HG03442 (cell line): Measurements from ENCODE around the gene LCLAT1.
A peak's percentile ranks its signal among the peaks of the same experiment; 100 is the strongest.

Experiments used
- ATAC-seq: cut with Tn5 transposase; IDR thresholded peaks from one replicate; pipeline ENCODE4 v1.9.1; 2021; ENCODE audit warnings: mild to moderate bottlenecking, moderate library complexity; ENCODE audit not compliant: unreplicated experiment

LCLAT1 gene

GRCh38 chr2:30447149-30448045 is at the start of gene LCLAT1:
Gene LCLAT1, plus strand, starts transcription at chr2:30447246. Its CDS starts 78,345 bp downstream, at chr2:30525591.
- peak; percentile 97 for ATAC-seq

DNA sequence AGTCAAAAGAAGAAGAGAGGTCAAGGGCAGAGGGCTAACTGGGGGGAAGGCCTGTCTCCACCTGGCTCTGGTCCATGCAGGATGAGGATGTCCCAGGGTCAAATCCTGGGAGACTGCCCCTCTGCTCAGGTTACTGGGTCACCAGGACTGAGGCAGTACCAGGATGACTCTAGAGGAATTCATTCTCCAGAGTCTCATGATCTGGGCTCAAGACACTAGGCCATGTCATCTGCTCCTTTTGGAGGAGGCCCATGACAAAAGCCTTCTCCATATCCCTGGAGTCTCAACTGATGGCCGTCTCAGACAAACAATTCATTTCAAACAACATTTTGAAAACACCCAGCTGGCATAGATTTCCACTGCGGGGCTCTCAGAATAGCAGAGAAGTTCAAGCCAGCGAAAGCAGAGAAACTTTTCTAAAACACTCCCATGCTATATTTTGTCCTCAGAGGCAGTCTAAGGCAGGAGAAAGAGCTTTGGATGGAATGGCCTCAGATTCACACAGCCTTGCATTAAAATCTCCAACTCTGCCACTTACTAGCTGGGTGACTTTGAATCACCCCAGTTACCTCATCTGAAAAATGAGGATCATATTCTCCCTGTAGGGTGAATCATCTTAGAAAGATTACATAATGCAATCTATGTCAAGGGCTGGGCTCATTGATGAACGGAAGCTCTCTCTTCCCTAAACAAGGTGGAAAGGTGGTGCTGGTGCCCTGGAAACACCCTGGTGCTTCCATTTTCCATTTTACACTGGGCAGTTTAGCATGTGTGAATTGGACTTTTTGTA is 48.8 kb upstream of the LCLAT1 start:
- no peak for ATAC-seq

DNA sequence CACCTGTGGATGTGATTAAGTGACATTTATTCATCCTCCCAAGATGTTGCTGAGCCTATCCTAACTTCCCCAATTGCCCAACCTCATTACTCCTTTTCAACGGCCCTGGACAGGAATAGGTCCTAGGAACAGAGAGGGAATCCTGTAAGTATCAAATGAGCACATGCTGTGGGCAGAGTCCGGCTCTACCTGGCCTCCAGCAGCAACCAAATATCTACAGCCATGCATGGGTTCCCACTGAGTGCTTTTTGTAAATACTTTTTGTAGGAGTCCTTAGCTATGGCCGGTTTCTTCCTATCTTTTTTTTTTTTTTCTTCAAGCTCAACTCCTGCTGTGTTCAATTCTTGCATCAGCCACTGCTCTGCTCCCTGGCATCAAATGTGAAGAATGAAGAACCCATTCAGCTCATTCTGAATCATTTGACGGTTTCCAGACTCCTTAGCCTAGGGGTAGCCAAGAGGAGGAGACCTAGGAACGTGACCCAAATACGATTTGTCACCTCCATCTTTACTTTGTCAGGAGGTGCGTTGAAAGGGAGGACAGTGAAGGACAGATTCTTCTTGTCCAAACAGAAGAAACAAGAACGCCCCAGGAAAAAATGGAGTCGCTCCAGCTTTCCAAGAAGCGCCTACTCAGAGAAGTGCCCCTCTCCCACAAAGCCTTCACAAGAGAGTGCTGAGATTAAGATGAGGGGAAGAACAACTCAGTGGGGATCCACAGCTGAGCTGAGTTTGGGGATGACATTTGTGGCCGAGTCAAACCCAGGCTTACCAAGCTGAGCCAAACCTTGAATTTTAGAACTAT is 46.7 kb upstream of the LCLAT1 start:
- no peak for ATAC-seq

DNA sequence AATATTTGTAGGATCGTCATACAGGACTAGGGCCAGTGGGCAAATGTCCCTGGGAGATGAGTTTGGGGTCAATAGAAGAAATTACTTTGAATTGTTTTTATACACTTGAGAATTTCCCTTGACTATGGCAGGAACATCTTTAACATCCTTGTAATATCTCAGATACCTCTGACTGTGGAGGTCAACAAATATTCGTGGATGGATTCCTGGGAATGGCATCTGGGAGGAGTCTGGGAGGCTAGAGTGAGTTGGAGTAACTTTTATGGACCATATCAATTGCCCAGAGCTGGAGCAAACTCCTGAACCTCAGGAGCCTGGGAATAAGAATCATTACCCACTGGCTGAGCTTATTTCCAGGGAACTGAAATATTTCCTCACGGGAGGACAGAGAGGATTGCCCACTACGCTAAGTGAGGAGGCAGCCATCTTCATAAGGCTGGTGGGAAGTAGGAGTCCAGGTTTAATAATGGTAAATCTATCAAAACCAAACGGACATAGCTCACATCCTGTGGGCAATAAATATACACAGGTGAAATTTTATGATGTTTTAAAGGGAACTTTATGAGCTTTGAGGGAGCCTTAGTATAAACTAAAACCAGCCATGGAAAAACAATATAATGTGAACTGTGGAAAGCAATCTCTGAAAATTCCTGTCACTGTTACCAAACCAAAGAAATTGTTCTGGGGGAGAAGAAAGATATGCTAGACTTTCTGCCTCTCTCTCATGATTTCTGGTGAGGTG is 44.4 kb upstream of the LCLAT1 start:
- ATAC-seq: no peak

DNA sequence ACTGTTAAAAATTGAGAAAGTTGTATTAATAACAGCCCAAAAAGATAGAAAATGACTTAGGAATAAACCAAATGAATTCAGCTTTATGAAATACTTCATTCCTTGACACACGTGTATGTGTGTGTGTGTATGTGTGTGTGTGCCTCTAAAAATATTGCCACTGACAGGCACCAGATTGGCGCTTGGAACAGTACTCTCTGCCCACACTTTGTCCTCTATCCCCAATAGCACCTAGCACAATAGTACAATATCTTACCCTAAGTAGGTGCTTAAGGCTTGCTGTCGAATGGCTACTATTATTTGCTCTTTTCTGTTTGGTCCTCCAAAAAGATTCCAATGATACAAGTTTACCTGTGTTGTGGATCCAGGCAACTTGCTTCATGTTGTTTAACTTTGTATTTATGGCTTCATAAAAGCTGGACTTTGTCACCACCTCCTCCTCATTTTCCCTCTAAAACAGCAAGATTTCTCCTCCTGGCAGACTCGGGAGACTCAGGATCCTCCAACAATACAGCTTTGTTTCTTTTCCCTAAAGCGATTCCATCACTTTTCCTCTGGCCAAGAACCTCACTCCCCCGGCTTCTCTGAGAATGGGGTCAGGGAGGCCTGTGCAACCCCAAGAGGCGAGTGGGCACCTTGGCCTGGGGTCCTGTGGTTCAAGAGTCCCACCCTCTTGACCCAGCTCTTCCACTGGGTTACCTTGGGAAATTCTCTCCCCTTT is 43.3 kb upstream of the LCLAT1 start:
- ATAC-seq: no peak

DNA sequence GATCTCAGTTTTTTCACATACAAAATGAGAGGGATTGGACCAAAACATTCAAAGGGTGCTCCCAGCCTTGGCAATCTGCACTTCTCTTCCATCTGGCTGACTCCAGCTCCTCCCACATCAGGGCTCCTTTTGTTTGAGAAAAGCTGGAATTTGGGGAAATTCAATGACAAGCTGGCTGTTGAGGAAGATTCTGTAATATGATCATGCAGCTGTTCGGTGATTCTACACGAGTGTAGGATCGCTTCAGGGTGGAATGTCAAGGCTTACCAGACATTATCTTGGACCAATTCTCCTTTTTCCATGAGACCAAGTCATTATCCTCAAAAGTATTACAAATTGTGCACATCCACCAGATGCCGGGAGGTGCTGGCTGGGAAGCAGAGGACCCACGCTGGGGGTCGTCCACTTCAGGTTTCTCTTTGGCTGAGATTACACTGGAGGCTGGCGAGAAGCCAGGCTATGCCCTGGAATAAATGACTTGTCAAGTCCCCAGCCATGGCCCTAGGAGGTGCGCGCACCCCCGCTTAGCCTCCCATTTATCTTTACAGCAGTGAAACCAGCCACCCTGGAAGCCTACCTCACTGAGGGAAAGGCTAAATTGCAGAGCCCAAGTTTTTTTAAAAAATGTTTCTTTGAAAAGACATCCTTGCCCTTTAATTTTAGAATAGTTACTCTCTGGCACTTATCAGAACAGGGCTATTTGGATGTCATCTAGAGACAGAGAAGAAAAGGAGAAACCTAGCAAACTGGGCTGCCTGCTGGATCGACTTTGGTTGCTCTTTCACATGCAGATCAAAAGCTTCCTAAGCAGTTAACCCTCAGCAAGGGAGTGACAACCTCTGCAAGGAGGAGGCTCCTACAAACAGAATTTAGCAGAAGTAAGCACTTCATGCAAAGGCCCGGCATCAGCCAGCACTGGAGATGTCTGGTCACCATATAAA is 42.5 kb upstream of the LCLAT1 start:
- no peak for ATAC-seq

GRCh38 chr2:30405260-30405605 is 41.8 kb upstream of the LCLAT1 start:
- no peak for ATAC-seq

DNA sequence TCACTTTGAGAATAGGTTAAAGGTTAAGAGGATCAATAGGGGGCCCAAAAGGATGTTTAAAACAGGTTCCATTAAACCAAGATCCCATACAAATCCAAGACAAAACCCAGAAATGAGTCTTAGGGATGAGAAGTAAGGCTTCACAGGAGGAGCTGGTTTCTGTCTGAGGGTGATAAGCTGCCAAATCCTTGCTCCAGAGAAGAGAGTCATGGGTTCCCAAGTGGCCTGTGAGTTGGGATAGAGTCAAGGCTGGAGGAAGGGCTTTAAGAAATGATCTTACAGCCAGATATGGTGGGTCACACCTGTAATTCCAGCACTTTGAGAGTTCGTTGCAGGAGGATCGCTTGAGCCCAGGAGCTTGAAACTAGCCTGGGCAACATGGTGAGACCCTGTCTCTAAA is 40.2 kb upstream of the LCLAT1 start:
- ATAC-seq: no peak

DNA sequence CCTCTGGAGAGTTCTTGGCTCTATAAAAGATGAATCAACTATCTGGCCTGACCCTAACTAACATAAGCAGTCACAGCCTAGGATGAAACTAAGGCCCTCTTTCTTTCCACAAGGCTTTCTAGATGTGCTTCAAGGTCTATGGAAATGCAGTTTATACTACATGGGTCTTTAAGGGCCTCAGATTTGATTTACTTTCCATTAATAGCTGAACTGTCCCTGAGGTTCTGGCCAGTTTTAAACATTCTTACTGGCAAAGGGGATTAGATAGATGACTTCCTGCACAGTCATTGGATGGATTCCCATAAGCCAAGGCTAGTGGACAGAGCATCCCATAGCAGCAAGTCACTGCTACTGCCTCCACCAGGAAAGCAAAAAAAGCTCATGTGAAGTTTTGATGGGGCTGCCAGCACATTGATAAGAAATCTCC is 38.1 kb upstream of the LCLAT1 start:
- ATAC-seq: no peak

DNA sequence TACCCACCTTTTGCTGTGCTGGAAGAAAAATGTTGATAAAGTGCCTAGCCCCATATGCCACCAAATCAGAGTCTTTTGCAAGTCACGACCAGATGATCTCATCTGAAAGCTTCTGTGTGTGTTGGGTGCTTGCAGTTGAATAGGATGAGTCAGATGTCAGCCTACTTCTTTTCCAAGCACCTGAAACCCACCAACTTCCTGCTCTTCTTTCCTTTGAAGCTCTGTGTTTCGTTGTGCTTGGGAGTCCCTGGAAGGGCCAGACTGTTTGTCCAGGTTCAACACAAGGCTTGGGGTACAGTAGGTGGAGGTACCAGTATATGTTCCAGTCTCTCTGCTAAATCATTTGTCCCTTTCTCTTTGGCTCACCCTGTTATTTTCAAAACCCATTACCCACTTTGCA is 36.8 kb upstream of the LCLAT1 start:
- no peak for ATAC-seq

DNA sequence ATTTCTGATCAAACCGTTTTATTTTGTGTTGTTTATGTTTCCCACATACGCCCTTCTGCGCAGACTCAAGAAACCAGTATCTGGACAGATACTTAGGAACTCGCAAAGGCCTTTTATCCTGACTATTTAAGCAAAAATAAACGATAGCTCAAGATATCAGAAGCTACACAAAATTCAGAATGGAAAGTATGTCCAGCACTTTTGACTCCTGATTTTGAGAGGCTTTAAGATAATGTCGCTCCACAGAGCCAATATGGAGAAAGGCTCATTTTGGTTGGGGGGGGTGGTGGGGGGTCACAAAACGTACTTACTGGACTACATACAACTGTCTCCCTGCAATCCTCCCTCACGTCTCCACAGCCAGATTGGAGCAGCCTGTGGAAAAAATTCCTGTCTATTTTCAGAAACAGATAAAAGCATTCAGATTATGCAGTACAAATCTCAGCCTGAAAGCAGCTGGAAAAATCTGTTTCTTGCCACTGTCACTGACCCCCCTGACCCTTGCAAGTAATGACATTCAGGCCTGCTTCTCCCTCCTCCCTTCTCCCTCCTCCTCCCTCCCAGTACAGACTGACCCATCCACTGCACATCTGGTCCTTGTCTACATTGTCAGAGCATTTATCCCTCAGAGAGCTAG is 34.9 kb upstream of the LCLAT1 start:
- no peak for ATAC-seq

- no peak for ATAC-seq
These were observed 34.1 kb upstream of the LCLAT1 start for GRCh38 chr2:30412684-30413570.

DNA sequence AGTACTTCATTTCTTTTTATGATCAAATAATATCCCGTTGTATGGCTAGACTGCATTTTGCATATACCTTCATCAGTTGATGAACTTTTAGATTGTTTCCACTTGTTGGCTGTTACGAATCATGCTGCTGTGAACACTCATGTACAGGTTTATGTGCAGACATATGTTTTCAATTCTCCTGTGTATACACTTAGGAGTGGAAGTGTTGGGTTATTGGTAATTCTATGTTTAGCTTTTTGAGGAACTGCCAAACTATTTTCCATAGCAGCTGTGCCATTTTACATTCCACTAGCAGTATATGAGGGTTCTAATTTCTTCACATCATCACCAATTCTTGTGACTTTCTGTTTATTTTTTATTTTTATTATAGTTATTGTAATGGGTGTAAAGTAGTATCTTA is 32.1 kb upstream of the LCLAT1 start:
- no peak for ATAC-seq

DNA sequence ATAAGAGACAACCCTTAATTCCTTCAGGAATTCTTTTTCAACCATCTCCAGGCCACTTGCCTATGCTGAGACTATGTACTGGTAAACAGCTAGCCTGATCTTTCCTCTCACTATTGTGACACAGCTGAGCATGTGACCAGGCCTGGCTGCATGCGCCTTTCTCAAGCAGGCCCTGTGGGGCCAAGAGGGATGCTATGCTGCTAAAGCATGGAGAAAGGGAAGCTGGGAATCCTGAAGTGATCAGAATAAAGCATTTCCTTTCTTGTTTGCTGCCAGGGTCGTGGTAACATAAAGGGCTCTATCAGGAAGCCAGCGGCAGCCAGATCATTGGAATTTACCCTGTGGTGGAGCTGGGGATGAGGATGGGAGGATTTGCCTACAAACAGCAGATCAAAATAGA is 29.8 kb upstream of the LCLAT1 start:
- no peak for ATAC-seq

- no peak for ATAC-seq
These were observed 25.9 kb upstream of the LCLAT1 start for GRCh38 chr2:30421026-30421603.

DNA sequence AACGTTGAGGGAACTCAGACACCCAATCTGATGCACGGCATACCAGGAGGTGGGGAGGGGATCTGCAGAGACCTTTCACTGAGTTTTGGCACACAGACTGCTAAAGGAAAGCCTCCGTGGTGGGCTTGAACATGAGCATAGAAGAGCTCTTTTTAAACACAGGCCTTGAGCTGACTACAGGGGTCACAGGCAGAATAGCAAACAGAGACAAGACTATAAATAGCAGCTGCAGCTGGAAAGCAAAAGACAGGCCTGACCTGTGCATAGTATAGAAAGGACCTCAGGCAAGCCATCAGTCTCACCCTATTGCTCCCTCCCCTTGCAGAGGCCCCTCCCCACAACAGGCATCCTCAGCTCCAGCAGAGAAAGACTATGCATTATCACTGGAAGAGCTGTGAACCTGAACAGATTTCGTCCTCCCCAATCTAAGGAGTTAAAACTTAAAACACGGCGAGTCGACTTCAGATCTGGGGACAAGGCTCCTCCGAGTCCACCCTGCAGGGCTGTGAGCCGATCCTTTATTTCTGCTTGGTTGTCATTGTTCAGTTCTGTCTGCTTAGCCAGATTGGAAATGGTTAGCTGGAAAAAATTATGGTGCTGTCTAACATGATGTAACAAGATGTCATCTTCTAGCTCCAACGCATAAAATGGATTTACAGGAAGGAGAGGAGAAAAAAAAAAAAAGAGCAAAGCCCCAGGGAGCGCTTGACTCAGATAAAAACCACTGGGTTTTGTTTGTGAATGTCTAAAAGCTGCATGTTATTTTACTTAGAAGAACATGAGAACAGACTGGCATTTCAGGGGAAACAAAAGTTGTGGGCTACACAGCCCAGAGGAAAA is 25.2 kb upstream of the LCLAT1 start:
- peak; percentile 36 for ATAC-seq
